Chondrocyte (in vitro differentiated cells): ENCODE results near the gene SLC8A1. TPM values are rescaled to one million over a fixed set of nuclear protein-coding genes. Genes with fewer than 3 reads are reported as not detected.

Experiments used
- DNase-seq: peaks from one replicate; pipeline ENCODE4 v3.0.0; 2021; ENCODE audit warnings: mixed read lengths, low spot score
- H3K27ac Mint-ChIP-seq: one replicate; pipeline ENCODE4 v1.8.0; 2021; ENCODE audit warnings: mild to moderate bottlenecking, moderate library complexity, mixed read lengths; ENCODE audit not compliant: unreplicated experiment
- H3K27me3 Mint-ChIP-seq: 2 replicates; pipeline ENCODE4 v1.8.0; 2021; ENCODE audit warnings: low read depth, mixed read lengths
- H3K36me3 Mint-ChIP-seq: 2 replicates; pipeline ENCODE4 v1.8.0; 2021; ENCODE audit warnings: low read depth, mixed read lengths
- H3K4me1 Mint-ChIP-seq: 2 replicates; pipeline ENCODE4 v1.8.0; 2021; ENCODE audit warnings: low read depth, mild to moderate bottlenecking, mixed read lengths
- H3K4me3 Mint-ChIP-seq: one replicate; pipeline ENCODE4 v1.8.0; 2021; ENCODE audit warnings: mild to moderate bottlenecking, moderate library complexity, mixed read lengths; ENCODE audit not compliant: unreplicated experiment
- H3K9me3 Mint-ChIP-seq: 2 replicates; pipeline ENCODE4 v1.8.0; 2021; ENCODE audit warnings: low read depth, mixed read lengths
- total RNA-seq: library from RNA; stranded (reverse); gene quantifications from 3 replicates; pipeline ENCODE4 v1.2.1, GENCODE V29; 2021
- TF ChIP-seq, protein P1 (sequence below): fragments of 200-600 bp; sonication (generic); IDR thresholded peaks from 2 replicates; pipeline ENCODE4 v1.5.0; 2021; ENCODE audit warnings: antibody characterized with exemption, mild to moderate bottlenecking, moderate library complexity

The SLC8A1 gene
- total RNA-seq, 1 donor from 2014 or later, result 53.7 TPM

DNA sequence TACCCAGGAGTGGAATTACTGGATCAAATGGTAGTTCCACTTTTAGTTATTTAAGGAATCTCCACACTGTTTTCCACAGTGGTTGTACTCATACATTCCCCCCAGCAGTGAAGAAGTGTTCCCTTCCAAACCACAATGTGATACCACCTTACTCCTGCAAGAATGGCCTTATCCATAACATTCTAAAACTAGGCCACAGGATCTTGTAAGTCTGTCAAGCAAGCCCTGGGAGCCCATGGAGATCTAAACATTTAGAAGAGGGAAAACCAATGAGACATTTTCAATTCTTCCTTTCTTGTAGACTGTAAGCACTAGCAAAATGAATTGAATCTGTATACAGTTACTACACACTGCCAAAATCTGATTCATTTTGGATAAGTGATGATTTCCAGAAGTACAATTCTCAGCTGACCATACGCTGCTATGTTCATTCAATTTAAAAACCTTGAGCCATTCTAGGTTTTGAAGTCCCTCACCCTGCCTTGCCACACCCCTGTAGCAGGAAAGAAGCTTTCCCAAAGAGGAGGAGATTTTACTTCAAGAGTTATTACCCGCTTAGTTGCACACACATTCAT lies 149.1 kb downstream of the SLC8A1 start:
- H3K9me3 Mint-ChIP-seq, result peaks cover 4% of the 10 kb centered on the region
- H3K27me3 Mint-ChIP-seq, result no peaks in the 10 kb centered on the region
- DNase-seq, result no peak
- peaks cover 2% of the 10 kb centered on the region for H3K36me3 Mint-ChIP-seq
- TF ChIP-seq, protein P1, sequence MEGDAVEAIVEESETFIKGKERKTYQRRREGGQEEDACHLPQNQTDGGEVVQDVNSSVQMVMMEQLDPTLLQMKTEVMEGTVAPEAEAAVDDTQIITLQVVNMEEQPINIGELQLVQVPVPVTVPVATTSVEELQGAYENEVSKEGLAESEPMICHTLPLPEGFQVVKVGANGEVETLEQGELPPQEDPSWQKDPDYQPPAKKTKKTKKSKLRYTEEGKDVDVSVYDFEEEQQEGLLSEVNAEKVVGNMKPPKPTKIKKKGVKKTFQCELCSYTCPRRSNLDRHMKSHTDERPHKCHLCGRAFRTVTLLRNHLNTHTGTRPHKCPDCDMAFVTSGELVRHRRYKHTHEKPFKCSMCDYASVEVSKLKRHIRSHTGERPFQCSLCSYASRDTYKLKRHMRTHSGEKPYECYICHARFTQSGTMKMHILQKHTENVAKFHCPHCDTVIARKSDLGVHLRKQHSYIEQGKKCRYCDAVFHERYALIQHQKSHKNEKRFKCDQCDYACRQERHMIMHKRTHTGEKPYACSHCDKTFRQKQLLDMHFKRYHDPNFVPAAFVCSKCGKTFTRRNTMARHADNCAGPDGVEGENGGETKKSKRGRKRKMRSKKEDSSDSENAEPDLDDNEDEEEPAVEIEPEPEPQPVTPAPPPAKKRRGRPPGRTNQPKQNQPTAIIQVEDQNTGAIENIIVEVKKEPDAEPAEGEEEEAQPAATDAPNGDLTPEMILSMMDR, result no peak
- peaks cover 53% of the 10 kb centered on the region for H3K4me1 Mint-ChIP-seq
- H3K27ac Mint-ChIP-seq, result peak overlapping the region; percentile 15
- H3K4me3 Mint-ChIP-seq, result no peak overlapping the region

DNA sequence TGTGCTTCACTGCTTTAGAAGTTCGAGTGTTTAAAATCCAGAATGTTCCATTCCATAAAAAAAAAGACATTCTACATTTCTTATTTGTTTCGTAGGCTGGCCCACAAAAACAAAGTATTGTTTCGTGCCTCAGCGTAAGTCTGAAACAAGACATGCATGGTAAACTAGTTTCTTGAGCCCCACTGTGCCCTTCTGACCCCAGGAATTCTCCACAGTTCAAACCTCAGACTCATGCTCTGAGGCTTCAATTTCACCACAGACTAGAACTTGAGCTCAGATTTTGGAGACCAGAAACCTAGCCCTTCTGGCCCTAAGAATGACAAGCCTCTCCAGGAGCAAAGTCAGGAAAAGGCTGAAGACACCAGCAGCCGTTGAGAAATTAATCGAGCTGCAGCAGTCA lies 151.5 kb downstream of the SLC8A1 start:
- H3K4me3 Mint-ChIP-seq, result no peak overlapping the region
- DNase-seq, result no peak
- TF ChIP-seq, protein P1, result no peak
- H3K27me3 Mint-ChIP-seq, result no peaks in the 10 kb centered on the region
- no peaks in the 10 kb centered on the region for H3K36me3 Mint-ChIP-seq
- H3K9me3 Mint-ChIP-seq, result no peaks in the 10 kb centered on the region
- no peak overlapping the region for H3K27ac Mint-ChIP-seq
- peaks cover 36% of the 10 kb centered on the region for H3K4me1 Mint-ChIP-seq

DNA sequence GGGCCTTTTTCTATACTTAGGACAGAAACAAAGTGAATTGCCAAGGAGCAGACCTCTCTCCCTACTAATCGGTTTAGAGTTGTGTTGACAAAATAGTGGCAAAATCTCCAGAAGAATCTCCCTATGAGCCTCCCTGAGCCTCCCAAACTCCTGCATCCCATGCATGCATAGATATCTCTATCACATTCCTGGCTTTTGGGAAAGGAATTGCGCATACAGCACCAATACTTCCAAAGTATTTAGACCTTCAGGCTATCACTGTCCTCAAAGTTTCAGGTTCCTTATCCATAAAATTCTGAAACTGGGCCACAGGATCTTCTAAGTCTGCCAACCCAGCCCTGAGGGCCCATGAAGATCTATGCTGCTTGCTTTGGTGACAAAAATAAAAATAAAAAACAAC lies 152.1 kb downstream of the SLC8A1 start:
- no peak overlapping the region for H3K27ac Mint-ChIP-seq

DNA sequence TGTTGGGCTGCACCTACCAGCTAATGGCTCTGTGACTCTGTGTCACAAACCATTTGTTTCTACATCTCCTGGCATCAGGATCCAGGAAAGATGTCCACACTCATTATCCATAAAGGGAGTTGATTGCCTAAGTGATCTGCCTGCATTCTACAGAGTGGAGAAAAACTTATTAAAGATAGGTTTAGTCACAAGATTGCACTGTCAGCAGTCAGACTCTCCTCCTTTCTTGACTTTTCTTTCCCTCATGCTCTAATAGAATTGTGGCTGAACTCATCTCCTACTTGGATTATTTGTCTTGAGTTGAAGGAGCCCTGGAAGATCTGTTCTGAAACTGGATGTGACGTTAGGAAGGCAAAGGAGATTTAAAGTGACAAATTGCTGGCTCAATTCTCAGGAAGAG lies 152.7 kb downstream of the SLC8A1 start:
- Mint-ChIP-seq H3K36me3 (no peaks in the 10 kb centered on the region), H3K9me3 (no peaks in the 10 kb centered on the region), H3K4me1 (peaks cover 24% of the 10 kb centered on the region), H3K27ac (no peak overlapping the region), H3K27me3 (no peaks in the 10 kb centered on the region), H3K4me3 (no peak overlapping the region)
- TF ChIP-seq, protein P1, result no peak
- no peak for DNase-seq

More for the DNA sequence above, 152.1 kb downstream of the SLC8A1 start:
- TF ChIP-seq, protein P1, result no peak
- peaks cover 30% of the 10 kb centered on the region for H3K4me1 Mint-ChIP-seq
- H3K9me3 Mint-ChIP-seq, result no peaks in the 10 kb centered on the region
- H3K36me3 Mint-ChIP-seq, result no peaks in the 10 kb centered on the region
- no peaks in the 10 kb centered on the region for H3K27me3 Mint-ChIP-seq
- no peak overlapping the region for H3K4me3 Mint-ChIP-seq
- DNase-seq, result no peak

DNA sequence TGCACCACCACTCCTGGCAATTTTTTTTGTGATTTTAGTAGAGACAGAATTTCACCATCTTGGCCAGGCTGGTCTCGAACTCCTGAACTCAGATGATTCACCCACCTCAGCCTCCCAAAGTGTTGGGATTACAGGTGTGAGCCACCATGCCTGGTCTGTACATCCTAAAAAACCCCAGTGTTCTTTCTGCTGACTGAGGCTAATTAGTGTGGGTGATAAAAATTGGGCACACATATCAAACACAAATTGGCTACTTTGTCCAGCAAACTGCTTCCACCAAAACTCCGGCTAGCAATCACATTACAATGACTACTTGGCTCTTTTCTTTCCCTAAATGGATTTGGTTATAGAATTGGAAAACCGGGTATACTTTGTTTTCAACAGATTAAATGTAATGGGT lies 153.9 kb downstream of the SLC8A1 start:
- Mint-ChIP-seq H3K4me3 (no peak overlapping the region), H3K36me3 (no peaks in the 10 kb centered on the region), H3K27ac (no peak overlapping the region), H3K27me3 (no peaks in the 10 kb centered on the region), H3K9me3 (no peaks in the 10 kb centered on the region), H3K4me1 (peaks cover 13% of the 10 kb centered on the region)
- TF ChIP-seq, protein P1, result no peak
- no peak for DNase-seq
